Cardiac fibroblast (primary cell): ENCODE measurements around the gene ASPDH.
"Not testable (repeated sequence)": the region's sequence is repeated elsewhere in the genome, so short reads cannot be mapped to it uniquely, and the experiment has no call there.

Experiments
- DNase-seq, 2 donors: peaks; one replicate each; pipeline versions ENCODE4 v3.0.0 to v3.0.0-alpha.2; 2010; ENCODE audit warnings: low read depth in 2 of 2
- H3K4me3 ChIP-seq, 2 donors: replicated peaks in 1 of 2; 1 replicate in 1 of 2; 2 replicates in 1 of 2; pipeline ENCODE4 v1.5.1; 2011; ENCODE audit warnings: low read depth in 2 of 2, low read length in 2 of 2, mild to moderate bottlenecking in 2 of 2, moderate library complexity in 1 of 2
- CTCF ChIP-seq: IDR thresholded peaks from one replicate; pipeline ENCODE4 v1.5.1; 2011; ENCODE audit warnings: low read depth, mild to moderate bottlenecking, low read length, inconsistent platforms

ASPDH gene

GRCh38 chr19:50477751-50478515 is 35.8 kb downstream of the ASPDH start:
- no peak for DNase-seq
- H3K4me3 ChIP-seq, result no peak overlapping the region
- no peak for TF ChIP-seq CTCF

- no peak for DNase-seq
- peak overlapping the region; percentile 90 to 92 for H3K4me3 ChIP-seq
Observed at GRCh38 chr19:50476907-50477238, 36.8 kb downstream of the ASPDH start.

GRCh38 chr19:50476224-50476906 is 37.3 kb downstream of the ASPDH start, which contains the start of the genes EMC10 and GARIN5A:
EMC10 (plus strand) TSS chr19:50476507; CDS start chr19:50476545, 38 bp downstream.
GARIN5A (minus strand) TSS chr19:50476848; CDS start chr19:50476388, 460 bp downstream.
- DNase-seq, result peak; percentile 95 to 96
- H3K4me3 ChIP-seq, result peak within 1 kb of the TSS; percentile 90 to 92
- TF ChIP-seq CTCF, result no peak

More at GRCh38 chr19:50476907-50477238, 36.8 kb downstream of the ASPDH start:
- TF ChIP-seq CTCF, result no peak

- DNase-seq, result no peak
- TF ChIP-seq CTCF, result no peak
- H3K4me3 ChIP-seq, result no peak overlapping the region
Observed at GRCh38 chr19:50475736-50476223, 37.9 kb downstream of the ASPDH start.

GRCh38 chr19:50475101-50475568 is 38.6 kb downstream of the ASPDH start:
- no peak for TF ChIP-seq CTCF
- DNase-seq, result no peak

GRCh38 chr19:50473336-50473735 is 40.4 kb downstream of the ASPDH start:
- H3K4me3 ChIP-seq, DNase-seq: not testable (repeated sequence)

More at GRCh38 chr19:50475101-50475568, 38.6 kb downstream of the ASPDH start:
- no peak overlapping the region for H3K4me3 ChIP-seq

- no peak for TF ChIP-seq CTCF
- DNase-seq, result no peak
- no peak overlapping the region for H3K4me3 ChIP-seq
Observed at GRCh38 chr19:50468818-50469217, 44.9 kb downstream of the ASPDH start.
